ENCODE data around the gene ZSCAN16.
A peak's percentile ranks its signal among the peaks of the same experiment; 100 is the strongest.
"Not testable (repeated sequence)": the region's sequence is repeated elsewhere in the genome, so short reads cannot be mapped to it uniquely, and the experiment has no call there.

ZSCAN16 gene

DNA sequence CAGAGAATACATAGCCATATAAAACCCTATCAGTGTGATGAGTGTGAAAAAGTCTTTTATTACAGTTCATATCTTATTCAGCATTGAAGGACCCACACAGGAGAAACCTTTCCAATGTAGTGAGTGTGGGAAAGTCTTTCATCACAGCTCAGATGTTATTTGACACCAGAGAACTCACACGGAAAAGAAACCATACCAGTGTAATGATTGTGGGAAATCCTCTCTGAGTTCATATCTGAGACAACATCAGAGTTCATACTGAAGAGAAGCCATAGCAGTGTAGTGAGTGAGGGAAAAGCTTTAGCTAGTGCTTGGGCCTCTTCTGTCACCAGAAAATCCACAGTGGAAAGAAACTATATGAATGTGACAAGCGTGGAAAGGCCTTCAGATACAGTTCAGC lies 8.6 kb upstream of the ZSCAN16 start:
- no peaks in the 10 kb centered on the region for H3K4me1 Mint-ChIP-seq (ENCODE audit: low read depth)
- H3K4me3 Mint-ChIP-seq, result no peak overlapping the region
- no peak overlapping the region for H3K27ac Mint-ChIP-seq
- H3K36me3 Mint-ChIP-seq, result peaks cover 14% of the 10 kb centered on the region
- no peaks in the 10 kb centered on the region for H3K27me3 Mint-ChIP-seq
- no peaks in the 10 kb centered on the region for H3K9me3 Mint-ChIP-seq (ENCODE audit: low read depth)

DNA sequence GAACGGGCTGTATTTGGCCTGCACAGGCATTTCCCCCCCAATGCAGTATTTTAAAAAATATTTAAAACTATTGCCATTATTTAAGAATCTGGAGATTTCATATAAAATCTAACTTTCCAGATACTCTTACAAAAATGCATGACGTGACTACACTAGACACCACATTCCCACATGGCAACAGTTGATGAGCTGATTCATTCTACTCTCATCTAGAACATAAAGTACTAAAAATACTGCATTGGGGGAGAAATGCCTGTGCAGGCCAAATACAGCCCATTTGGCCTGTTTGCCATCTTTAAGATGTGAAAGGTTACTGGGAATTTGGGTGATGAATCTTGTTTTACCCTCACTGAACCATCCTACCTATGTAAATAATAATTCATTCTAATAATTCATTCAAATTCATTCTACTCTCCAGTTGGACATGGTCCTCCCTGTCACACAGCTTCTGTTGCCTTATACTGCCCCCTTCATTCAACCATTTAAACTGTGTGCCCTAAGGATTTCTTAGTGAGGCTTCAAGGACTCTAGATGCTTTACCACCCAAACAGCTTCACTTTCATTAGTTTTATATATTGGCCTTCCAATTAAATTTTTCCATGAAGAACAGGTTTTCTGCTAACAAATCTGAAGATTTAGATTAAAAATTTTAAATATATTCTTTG lies 6.9 kb upstream of the ZSCAN16 start:
- Mint-ChIP-seq H3K4me1 (ENCODE audit: low read depth) (no peaks in the 10 kb centered on the region), H3K9me3 (ENCODE audit: low read depth) (no peaks in the 10 kb centered on the region), H3K27ac (no peak overlapping the region), H3K27me3 (no peaks in the 10 kb centered on the region), H3K36me3 (peaks cover 16% of the 10 kb centered on the region), H3K4me3 (no peak overlapping the region)

DNA sequence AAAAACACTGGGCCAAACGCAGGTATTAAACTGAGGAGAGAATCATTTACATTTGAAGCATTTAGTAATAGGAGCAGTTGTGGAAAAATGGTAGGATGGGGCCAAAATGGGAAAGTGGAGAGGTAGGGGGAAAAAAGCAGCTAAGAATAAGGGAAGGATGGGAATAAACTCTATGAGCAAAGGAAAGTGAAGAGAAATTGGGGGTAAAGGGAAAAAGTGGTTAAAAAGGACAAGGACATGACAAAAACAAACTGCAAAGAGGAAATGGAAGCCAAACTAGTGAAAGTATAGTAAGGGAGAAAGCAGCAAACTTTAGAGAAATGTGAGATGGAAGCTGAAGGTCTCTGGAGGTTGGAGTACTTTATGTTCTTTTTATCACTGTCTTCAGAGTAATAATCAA lies 6.2 kb upstream of the ZSCAN16 start:
- H3K4me3 Mint-ChIP-seq, result no peak overlapping the region
- H3K4me1 Mint-ChIP-seq (ENCODE audit: low read depth), result peaks cover under 1% of the 10 kb centered on the region
- H3K36me3 Mint-ChIP-seq, result peaks cover 18% of the 10 kb centered on the region
- no peaks in the 10 kb centered on the region for H3K27me3 Mint-ChIP-seq
- H3K27ac Mint-ChIP-seq, result no peak overlapping the region
- H3K9me3 Mint-ChIP-seq (ENCODE audit: low read depth), result no peaks in the 10 kb centered on the region

DNA sequence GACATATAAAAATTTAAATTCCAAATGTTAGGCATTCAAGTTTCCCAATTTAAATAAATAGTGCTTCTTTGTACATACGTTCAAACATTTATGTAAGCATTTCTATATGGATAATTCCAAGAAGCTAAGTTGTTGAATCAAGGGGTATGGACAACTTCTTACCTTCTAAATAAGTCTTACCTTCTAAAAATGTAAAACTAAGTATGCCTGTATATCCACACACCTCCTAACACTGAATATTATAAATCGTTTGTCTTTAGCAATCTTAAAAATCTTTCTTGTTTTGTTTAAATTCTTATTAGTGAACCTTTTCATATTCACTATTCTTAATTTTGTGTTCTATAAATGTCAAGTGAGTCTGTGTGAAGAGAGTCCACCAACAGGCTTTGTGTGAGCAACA lies 2.5 kb upstream of the ZSCAN16 start:
- Mint-ChIP-seq H3K27ac (no peak overlapping the region), H3K36me3 (peaks cover 8% of the 10 kb centered on the region), H3K4me1 (ENCODE audit: low read depth) (peaks cover 36% of the 10 kb centered on the region), H3K4me3 (no peak overlapping the region), H3K27me3 (no peaks in the 10 kb centered on the region), H3K9me3 (ENCODE audit: low read depth) (no peaks in the 10 kb centered on the region)

DNA sequence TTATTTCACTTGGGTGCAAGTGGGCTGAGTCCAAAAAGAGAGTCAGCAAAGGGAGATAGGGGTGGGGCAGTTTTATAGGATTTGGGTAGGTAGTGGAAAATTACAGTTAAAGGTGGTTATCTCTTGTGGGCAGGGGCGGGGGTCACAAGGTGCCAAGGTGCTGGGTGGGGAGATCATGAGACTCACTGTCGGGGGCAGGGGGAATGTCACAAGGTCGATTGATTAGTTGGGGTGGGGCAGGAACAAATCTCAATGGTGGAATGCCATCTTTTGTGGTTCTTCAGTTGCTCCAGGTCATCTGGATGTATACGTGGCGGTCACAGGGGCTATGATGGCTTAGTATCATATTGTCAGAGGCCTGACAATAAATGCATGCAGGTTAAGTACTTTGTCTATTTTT lies 2.1 kb upstream of the ZSCAN16 start:
- not testable (repeated sequence) for H3K27me3 Mint-ChIP-seq

DNA sequence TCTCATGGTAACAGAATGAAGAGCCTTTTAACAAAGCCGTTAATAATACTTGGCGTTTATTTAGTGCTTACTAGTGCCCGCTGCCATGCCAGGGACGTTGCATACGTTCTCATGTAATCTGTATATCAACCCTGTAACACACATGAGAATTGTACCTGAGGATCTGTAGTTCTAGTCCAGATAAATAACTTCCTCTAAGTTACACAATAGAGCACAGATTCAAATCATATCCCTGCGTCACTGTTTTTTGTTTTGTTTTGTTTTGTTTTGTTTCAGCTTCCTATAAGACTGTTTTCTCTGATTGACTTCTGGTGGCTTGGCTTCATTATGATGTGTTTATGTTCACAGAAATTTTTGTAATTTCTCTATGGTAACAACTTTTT lies 553 bp downstream of the ZSCAN16 start:
- Mint-ChIP-seq H3K27ac (peak overlapping the region; percentile 95), H3K9me3 (ENCODE audit: low read depth) (no peaks in the 10 kb centered on the region), H3K27me3 (no peaks in the 10 kb centered on the region), H3K36me3 (peaks cover 4% of the 10 kb centered on the region), H3K4me1 (ENCODE audit: low read depth) (peaks cover 49% of the 10 kb centered on the region), H3K4me3 (peak overlapping the region; percentile 96)

More for the DNA sequence above, 2.1 kb upstream of the ZSCAN16 start:
- not testable (repeated sequence) for H3K27ac Mint-ChIP-seq; H3K4me3 Mint-ChIP-seq; H3K36me3 Mint-ChIP-seq; H3K9me3 Mint-ChIP-seq (ENCODE audit: low read depth)
- H3K4me1 Mint-ChIP-seq (ENCODE audit: low read depth), result peaks cover 40% of the 10 kb centered on the region

DNA sequence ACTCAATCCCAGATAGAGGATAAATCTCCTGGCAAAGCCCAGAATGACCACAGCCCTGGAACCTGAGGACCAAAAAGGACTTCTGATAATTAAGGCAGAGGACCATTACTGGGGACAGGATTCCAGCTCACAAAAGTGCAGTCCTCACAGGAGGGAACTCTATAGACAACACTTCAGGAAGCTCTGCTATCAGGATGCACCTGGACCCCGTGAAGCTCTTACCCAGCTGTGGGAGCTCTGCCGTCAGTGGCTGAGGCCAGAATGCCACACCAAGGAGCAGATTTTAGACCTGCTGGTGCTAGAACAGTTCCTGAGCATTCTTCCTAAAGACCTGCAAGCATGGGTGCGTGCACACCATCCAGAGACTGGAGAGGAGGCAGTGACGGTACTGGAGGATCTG lies 992 bp downstream of the ZSCAN16 start:
- no peaks in the 10 kb centered on the region for H3K9me3 Mint-ChIP-seq (ENCODE audit: low read depth)
- H3K36me3 Mint-ChIP-seq, result peaks cover 4% of the 10 kb centered on the region
- H3K27ac Mint-ChIP-seq, result peak overlapping the region; percentile 95
- H3K4me3 Mint-ChIP-seq, result peak overlapping the region; percentile 96
- peaks cover 50% of the 10 kb centered on the region for H3K4me1 Mint-ChIP-seq (ENCODE audit: low read depth)
- H3K27me3 Mint-ChIP-seq, result no peaks in the 10 kb centered on the region

DNA sequence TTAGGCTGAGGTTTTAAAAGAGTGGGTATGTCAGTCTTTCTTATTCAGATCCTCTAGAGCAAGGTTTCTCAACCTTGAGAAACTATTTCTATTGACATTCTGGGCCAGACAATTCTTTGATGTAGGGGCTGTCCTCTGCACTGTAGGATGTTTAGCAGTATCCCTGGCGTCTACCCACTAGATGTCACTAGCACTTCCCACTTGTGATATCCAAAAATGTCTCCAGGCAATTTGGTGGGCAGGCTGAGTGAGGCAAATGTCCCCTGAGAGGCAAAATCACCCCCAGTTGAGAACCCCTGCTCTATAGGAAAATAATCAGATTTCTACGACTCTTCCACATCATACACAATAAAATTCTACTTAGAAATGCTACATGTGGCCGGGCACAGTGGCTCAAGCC lies 9.6 kb downstream of the ZSCAN16 start:
- Mint-ChIP-seq H3K27me3 (no peaks in the 10 kb centered on the region), H3K4me1 (ENCODE audit: low read depth) (peaks cover 70% of the 10 kb centered on the region), H3K9me3 (ENCODE audit: low read depth) (no peaks in the 10 kb centered on the region), H3K36me3 (no peaks in the 10 kb centered on the region), H3K4me3 (no peak overlapping the region), H3K27ac (peak overlapping the region; percentile 90)

DNA sequence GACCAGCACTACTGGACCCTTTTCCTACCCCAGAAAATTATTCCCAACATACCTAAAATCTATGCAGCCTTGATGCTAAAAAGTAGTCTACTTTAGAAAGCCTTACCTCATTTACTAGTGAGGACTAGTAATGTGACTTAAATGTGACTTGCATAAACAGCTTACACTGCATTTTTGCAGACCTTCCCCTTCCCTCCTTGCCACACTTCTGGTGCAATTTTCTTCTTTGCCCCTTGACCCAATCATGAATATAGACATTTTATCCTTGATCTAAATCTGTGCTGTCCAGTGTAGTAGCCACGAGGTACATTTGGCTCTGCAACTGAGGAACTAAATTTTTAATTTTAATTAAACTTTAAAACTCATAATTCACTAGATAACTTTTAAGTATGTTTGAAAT lies 10.3 kb downstream of the ZSCAN16 start:
- no peaks in the 10 kb centered on the region for H3K36me3 Mint-ChIP-seq
- H3K9me3 Mint-ChIP-seq (ENCODE audit: low read depth), result no peaks in the 10 kb centered on the region
- H3K4me3 Mint-ChIP-seq, result peak overlapping the region; percentile 47
- H3K27me3 Mint-ChIP-seq, result no peaks in the 10 kb centered on the region
- H3K27ac Mint-ChIP-seq, result no peak overlapping the region
- H3K4me1 Mint-ChIP-seq (ENCODE audit: low read depth), result peaks cover 73% of the 10 kb centered on the region

DNA sequence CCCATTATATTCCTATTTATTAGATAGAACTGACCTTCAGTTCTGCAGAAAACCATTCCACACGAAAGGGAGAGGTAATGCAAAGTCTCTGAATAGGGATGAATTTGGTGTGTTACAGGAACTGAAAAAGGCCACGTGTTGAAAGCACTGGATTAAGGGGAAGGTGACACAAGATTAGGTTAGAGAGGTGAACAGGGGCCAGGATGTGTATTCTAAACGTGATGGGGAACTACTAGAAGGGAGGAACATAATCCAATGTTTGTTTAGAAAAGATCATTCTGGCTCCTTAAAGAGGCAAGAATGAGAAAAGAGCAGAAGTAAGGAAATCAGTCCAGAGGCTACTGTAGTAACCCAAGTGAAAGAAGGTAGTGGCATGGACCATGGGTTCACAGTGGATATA lies 11.0 kb downstream of the ZSCAN16 start:
- H3K27ac Mint-ChIP-seq, result peak overlapping the region; percentile 98
- H3K4me3 Mint-ChIP-seq, result peak overlapping the region; percentile 98
- H3K4me1 Mint-ChIP-seq (ENCODE audit: low read depth), result peaks cover 76% of the 10 kb centered on the region
- H3K9me3 Mint-ChIP-seq (ENCODE audit: low read depth), result no peaks in the 10 kb centered on the region
- no peaks in the 10 kb centered on the region for H3K27me3 Mint-ChIP-seq
- H3K36me3 Mint-ChIP-seq, result no peaks in the 10 kb centered on the region

DNA sequence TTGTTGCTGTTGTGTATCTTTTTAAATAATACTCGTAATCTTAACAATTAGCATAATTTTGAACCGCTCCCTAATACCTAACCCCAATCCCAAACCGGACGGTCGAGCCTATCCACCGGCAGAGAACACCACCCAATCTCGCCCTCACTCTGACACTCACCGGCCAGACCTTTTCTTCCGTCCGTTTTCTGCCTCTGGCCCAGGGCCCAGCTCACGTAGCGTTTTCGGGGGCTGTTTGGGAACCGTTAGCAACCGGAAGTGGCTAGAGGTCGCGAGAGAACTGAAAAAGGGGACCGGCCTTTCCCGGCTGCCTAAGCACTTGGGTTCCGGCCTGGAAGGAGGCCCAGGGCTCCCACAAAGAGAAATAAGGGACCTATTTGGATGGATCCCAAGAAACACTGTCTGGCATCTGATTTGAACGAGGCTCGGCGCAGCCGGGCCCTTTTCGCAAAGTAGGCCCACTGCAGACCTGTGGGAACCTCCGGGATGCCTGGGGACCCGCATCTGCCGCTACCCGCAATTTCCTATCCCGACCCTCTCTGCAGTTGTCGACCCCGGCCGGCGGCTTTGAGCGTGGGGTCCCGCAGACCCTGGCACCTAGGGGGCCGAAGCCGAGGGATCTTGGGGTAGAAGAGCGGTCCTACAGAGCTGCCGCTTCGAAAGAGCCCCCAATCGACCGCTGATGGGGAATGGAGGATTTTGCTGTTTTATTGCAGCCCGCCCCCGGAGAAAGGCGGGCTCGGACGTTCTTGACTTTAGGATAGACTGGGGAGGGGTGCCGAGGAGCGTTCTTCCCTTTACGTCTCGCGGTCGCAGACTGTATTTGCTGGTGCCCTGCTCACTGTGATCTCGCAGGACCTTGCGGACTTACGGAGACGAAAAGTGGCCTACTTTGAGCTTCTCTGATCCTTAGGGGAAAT lies 12.4 kb downstream of the ZSCAN16 start:
- Mint-ChIP-seq H3K9me3 (ENCODE audit: low read depth) (no peaks in the 10 kb centered on the region), H3K36me3 (no peaks in the 10 kb centered on the region), H3K4me1 (ENCODE audit: low read depth) (peaks cover 78% of the 10 kb centered on the region), H3K27ac (peak overlapping the region; percentile 98), H3K4me3 (peak overlapping the region; percentile 98), H3K27me3 (no peaks in the 10 kb centered on the region)

DNA sequence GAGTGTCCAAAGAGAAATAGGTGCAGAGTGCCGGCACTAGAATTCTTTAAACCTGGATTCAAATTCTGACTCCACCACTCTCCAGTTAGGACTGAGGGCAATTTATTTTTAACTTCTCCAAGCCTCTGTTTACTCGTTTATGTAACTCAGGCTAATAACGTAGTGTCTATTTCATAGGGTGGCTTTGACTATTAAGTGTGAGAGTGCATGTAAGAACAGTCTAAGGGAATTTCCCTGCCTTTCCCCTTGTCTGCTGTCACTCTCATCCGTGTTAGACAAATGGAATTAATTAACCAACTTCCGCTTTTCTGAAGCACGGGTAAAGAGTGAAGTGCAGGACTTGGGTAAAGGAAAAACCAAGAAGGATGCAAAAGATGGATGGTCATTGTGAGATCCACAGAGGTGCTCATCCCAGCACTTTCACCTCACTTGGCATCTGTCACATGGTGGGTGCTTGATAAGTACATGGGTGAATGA lies 13.1 kb downstream of the ZSCAN16 start:
- Mint-ChIP-seq H3K4me3 (peak overlapping the region; percentile 98), H3K27ac (peak overlapping the region; percentile 98), H3K4me1 (ENCODE audit: low read depth) (peaks cover 80% of the 10 kb centered on the region), H3K36me3 (no peaks in the 10 kb centered on the region), H3K9me3 (ENCODE audit: low read depth) (no peaks in the 10 kb centered on the region), H3K27me3 (no peaks in the 10 kb centered on the region)

DNA sequence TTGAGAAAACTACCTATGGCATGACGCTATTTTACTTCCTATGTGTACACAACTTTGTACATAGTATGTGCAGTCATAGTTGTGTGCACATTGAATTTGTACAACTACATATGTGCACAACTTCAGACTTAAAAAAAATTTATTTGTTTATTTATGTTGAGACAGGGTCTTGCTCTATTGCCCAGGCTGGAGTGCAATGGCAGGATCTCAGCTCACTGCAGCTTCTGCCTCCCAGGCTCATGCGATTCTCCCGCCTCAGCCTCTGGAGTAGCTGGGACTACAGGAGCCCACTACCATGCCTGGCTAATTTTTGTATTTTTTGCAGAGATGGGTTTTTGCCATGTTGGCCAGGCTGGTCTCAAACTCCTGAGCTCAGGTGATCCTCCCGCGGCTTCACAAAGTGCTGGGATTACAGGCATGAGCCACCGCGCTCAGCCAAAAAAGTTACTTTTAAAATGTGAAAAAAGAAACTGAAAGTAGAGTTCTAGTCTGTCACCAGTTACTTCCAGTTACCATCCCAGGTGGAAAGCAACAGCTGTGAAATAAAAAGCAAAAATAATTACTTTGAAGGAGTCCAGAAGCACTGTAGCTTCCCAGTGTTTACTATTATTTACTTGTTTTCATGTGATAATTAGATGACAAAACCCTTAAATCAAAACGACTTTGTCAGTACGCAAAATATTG lies 15.6 kb downstream of the ZSCAN16 start:
- no peaks in the 10 kb centered on the region for H3K27me3 Mint-ChIP-seq
- H3K9me3 Mint-ChIP-seq (ENCODE audit: low read depth), result no peaks in the 10 kb centered on the region
- H3K4me3 Mint-ChIP-seq, result peak overlapping the region; percentile 81
- H3K36me3 Mint-ChIP-seq, result peaks cover 9% of the 10 kb centered on the region
- peaks cover 74% of the 10 kb centered on the region for H3K4me1 Mint-ChIP-seq (ENCODE audit: low read depth)
- peak overlapping the region; percentile 83 for H3K27ac Mint-ChIP-seq

DNA sequence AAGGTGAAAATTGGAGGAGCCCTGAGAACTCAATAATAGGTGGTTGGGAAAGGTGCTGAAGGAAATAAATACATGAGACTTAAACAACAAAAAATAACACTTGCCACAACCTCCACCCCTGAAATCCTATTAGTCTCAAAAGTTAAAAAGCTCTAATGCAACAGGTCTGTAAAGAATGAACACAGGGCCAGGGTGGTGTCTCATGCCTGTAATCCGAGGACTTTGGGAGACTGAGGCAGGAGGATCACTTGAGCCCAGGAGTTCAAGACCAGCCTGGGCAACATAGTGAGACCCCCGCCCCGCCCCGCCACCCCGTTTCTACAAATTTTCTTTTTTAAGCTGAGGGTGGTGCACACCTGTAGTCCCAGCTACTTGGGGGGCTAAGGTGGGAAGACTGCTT lies 16.2 kb downstream of the ZSCAN16 start:
- peaks cover 76% of the 10 kb centered on the region for H3K4me1 Mint-ChIP-seq (ENCODE audit: low read depth)
- no peaks in the 10 kb centered on the region for H3K9me3 Mint-ChIP-seq (ENCODE audit: low read depth)
- peaks cover 15% of the 10 kb centered on the region for H3K36me3 Mint-ChIP-seq
- H3K27me3 Mint-ChIP-seq, result no peaks in the 10 kb centered on the region
- H3K4me3 Mint-ChIP-seq, result peak overlapping the region; percentile 95
- H3K27ac Mint-ChIP-seq, result peak overlapping the region; percentile 50

Data from activated naive CD8-positive, alpha-beta T cell (primary cell).